Psoas muscle (tissue), 8 donors: ENCODE results near the gene NDUFC1. TPM values are rescaled to one million over a fixed set of nuclear protein-coding genes. Genes with fewer than 3 reads are reported as not detected.

ENCODE experiments used
- ATAC-seq, 4 donors: fragments of 200-7000 bp; cut with Tn5 transposase; one replicate each; pipeline ENCODE4 v1.9.1; 2020; ENCODE audit warnings: moderate library complexity in 3 of 4, mild to moderate bottlenecking in 2 of 4
- DNase-seq, 2 donors: peaks; one replicate each; pipeline ENCODE4 v3.0.0-alpha.2; 2020
- H3K27ac ChIP-seq: fragments of 200-600 bp; one replicate; pipeline ENCODE4 v1.8.0; 2022
- H3K27me3 ChIP-seq, 3 donors: fragments of 200-600 bp in 1 of 3; one replicate each; pipeline versions ENCODE4 v1.6.1 to v1.8.0; 2013 to 2022; ENCODE audit warnings: low read length in 2 of 3, mild to moderate bottlenecking in 2 of 3, moderate library complexity in 1 of 3; ENCODE audit not compliant: insufficient read depth in 3 of 3
- H3K36me3 ChIP-seq, 2 donors: fragments of 200-600 bp in 1 of 2; one replicate each; pipeline versions ENCODE4 v1.6.1 to v1.8.0; 2013 to 2022; ENCODE audit warnings: low read depth in 1 of 2, mild to moderate bottlenecking in 1 of 2, moderate library complexity in 1 of 2; ENCODE audit not compliant: insufficient read depth in 1 of 2
- H3K4me1 ChIP-seq: fragments of 200-600 bp; one replicate; pipeline ENCODE4 v1.8.0; 2022
- H3K4me3 ChIP-seq: fragments of 200-600 bp; one replicate; pipeline ENCODE4 v1.8.0; 2022; ENCODE audit warnings: mild to moderate bottlenecking
- H3K9me3 ChIP-seq: fragments of 200-600 bp; one replicate; pipeline ENCODE4 v1.8.0; 2022
- CTCF ChIP-seq: fragments of 200-600 bp; IDR thresholded peaks from one replicate; pipeline ENCODE4 v1.8.0; 2022; ENCODE audit warnings: antibody characterized with exemption
- WGBS, 3 donors: extraction: QIAGEN DNeasy Blood & Tissue Kit; methylation state at CpG; one replicate each; pipeline versions ENCODE4 v1.1.6 to v1.1.7; 2013; 5-methylcytosine and 5-hydroxymethylcytosine counted together
- intact Hi-C, 2 donors: fragments of 100-400 bp; cut with DNase I; formaldehyde crosslinking; loops; one replicate each; pipeline versions ENCODE4 v1.11.0 to v1.14.2; 2022
- polyA plus RNA-seq, 3 donors: library from polyadenylated mRNA; stranded (reverse); fragments of 200-250 nt; gene quantifications; one replicate each; pipeline ENCODE4 v1.2.3, GENCODE V29; 2013
- total RNA-seq, 4 donors: library from RNA; stranded (reverse); fragmentation: NEBNext Ultra II Directional in 2 of 4; extraction: Animal tissue kit (Norgen Biotek cat#: 25700) in 2 of 4; gene quantifications; one replicate each; pipeline versions ENCODE4 v1.2.1 to v1.2.4, GENCODE V29; 2021 to 2023
- donor health status: healthy with polysubstance abuse.
- donor health status: DM: no; HTN: no; CAD: no; lungs with moderate emphysema.
- donor health status: Bipolar disorder and iron deficiency.
- donor health status: healthy.
- donor health status: DM: yes; HTN: yes; CAD: no.
- donor health status: DM: no; HTN: no; CAD: no.
- donor health status: DM: no; HTN: no; CAD: no.
- donor health status: DM: yes; HTN: yes; CAD: no.

NDUFC1 gene
- total and polyA plus RNA-seq, 7 donors = 77.8 to 143 (median 120) TPM

- Histone ChIP-seq H3K27ac (no peak overlapping the region), H3K27me3 (peaks cover 0 to 4% (median 2%) of the 10 kb centered on the region in 3 donors), H3K4me3 (no peak overlapping the region), H3K4me1 (no peaks in the 10 kb centered on the region), H3K9me3 (no peaks in the 10 kb centered on the region), H3K36me3 (no peaks in the 10 kb centered on the region)
- DNase-seq = no peak
- WGBS, 3 donors = 92 to 97% (median 94%) methylated on average over 1 of the region's 1 CpG
- no peak for TF ChIP-seq CTCF
- intact Hi-C loops = loop anchor here in 1 of 2 donors (5.0 kb wide), 1 partner anchor 37 kb away; no protein-coding TSS in a partner anchor
- no peak for ATAC-seq
Observed at GRCh38 chr4:139274790-139275189, 27.5 kb downstream of the NDUFC1 start.

- ATAC-seq (no peak), DNase-seq (no peak)
- Histone ChIP-seq H3K9me3 (no peaks in the 10 kb centered on the region), H3K27me3 (peaks cover 0 to 1% (median 0%) of the 10 kb centered on the region in 3 donors), H3K4me3 (no peak overlapping the region), H3K4me1 (no peaks in the 10 kb centered on the region), H3K36me3 (no peaks in the 10 kb centered on the region), H3K27ac (no peak overlapping the region)
- TF ChIP-seq CTCF = no peak
- 91 to 95% (median 94%) methylated on average over 1 of the region's 1 CpG for WGBS, 3 donors
- intact Hi-C loops = no loop called here
Observed at GRCh38 chr4:139273835-139274234, 28.4 kb downstream of the NDUFC1 start.

- Histone ChIP-seq H3K27me3 (no peaks in the 10 kb centered on the region), H3K36me3 (no peaks in the 10 kb centered on the region), H3K4me3 (no peak overlapping the region), H3K4me1 (peaks cover 6% of the 10 kb centered on the region), H3K27ac (peak overlapping the region; percentile 75), H3K9me3 (no peaks in the 10 kb centered on the region)
- TF ChIP-seq CTCF = no peak
- intact Hi-C loops = loop anchor here in 1 of 2 donors (5.0 kb wide), 1 partner anchor 35 kb away; the partner anchor contains the start of genes NAA15 and NDUFC1
- ATAC-seq (no peak), DNase-seq (no peak)
- WGBS, 3 donors = 96 to 100% (median 100%) methylated on average over 1 of the region's 1 CpG
Observed at GRCh38 chr4:139267301-139267700, 35.0 kb downstream of the NDUFC1 start.

- TF ChIP-seq CTCF = no peak
- Histone ChIP-seq H3K9me3 (no peaks in the 10 kb centered on the region), H3K27ac (peak overlapping the region; percentile 75), H3K27me3 (no peaks in the 10 kb centered on the region), H3K36me3 (no peaks in the 10 kb centered on the region), H3K4me3 (peak overlapping the region; percentile 64), H3K4me1 (peaks cover 6% of the 10 kb centered on the region)
- WGBS, 3 donors = 13 to 15% (median 13%) methylated on average over 14 of the region's 14 CpGs
- DNase-seq = peak; percentile 76 to 87
- intact Hi-C loops = loop anchor here in 1 of 2 donors (5.0 kb wide), 1 partner anchor 36 kb away; the partner anchor contains the start of genes NAA15 and NDUFC1
- ATAC-seq = peak; percentile 94 to 99 (median 98)
Observed at GRCh38 chr4:139266583-139267257, 35.6 kb downstream of the NDUFC1 start.
